ENCODE data around the gene FADS6.
"Not testable (repeated sequence)": the region's sequence is repeated elsewhere in the genome, so short reads cannot be mapped to it uniquely, and the experiment has no call there.

Gene FADS6

DNA sequence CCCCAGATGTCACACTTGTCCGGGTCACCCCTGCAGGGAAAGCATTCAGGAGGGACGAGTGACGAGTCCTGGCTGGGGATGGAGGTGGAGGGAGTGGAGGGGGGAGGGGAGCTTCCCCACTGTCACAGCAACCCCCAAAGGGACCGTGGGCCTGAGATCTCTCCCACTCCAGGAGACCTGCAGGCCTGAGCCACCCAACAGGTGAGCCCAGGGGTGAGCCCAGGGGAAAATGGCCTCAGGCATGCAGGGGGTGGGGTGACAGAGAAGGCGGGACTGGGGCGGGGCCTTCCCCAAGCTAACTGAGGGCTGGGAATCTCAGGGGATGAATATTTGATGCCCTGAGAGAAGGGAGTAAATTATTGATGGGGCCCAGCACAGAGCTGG is 27.2 kb upstream of the FADS6 start:
- no peak for DNase-seq

DNA sequence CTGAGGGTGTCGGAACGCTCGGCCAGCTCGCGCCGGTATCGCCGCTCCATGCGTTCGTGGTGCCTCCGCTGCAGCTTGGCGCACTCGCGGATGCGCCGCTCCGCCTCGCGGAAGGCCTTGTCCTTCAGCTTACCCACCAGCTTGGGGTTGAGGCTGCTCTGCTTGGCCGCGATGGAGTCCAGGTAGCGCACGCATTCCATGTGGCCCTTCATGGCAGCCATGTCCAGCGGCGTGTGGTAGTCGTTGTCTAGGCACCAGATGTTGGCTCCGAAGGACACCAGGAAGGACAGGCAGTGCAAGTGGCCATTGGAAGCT is 26.8 kb upstream of the FADS6 start:
- DNase-seq, result no peak

DNA sequence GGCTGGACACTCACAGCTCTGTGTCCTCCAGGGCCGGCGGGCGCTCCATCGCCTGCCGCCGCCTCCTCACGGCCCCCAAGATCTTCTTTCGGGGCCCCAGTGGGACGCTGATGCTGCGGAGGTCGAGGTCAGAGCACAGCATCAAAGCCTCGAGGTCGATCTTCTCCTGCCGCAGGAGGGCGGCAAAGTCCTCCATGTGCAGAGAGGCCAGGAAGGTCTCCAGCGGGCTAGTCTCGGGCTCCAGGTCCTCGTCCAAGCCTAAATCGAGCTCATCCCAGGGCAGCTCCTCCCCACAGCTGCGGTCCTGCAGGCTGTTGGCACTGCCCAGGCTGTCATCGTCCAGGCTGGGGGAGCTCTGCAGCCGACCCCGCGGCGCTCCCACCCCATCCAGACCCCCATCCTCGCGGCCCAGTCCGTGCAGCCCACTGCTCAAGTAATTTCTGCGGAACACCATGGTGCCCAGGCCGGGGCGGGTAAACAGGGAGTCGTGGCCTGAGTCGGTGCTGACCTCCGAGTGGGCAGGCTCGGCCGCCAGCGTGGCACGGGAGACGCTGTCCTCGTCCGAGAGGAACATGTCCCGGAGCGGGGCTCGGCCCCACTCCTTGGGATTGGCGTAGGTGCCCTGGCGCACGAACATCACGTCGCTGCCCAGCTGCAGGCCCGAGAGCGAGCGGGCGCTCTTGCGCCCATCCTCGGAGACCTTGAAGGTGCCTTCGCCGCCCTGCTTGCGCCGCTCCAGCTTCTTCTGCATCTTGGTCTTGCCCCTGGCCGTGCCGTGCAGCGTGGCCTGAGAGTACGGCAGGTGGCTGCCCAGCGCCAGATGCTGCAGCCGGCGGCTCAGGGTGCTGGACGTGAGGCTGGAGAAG is 26.2 kb upstream of the FADS6 start:
- DNase-seq, result no peak

- DNase-seq, result no peak
Measured at GRCh38 chr17:74918906-74919305, 25.5 kb upstream of the FADS6 start.

DNA sequence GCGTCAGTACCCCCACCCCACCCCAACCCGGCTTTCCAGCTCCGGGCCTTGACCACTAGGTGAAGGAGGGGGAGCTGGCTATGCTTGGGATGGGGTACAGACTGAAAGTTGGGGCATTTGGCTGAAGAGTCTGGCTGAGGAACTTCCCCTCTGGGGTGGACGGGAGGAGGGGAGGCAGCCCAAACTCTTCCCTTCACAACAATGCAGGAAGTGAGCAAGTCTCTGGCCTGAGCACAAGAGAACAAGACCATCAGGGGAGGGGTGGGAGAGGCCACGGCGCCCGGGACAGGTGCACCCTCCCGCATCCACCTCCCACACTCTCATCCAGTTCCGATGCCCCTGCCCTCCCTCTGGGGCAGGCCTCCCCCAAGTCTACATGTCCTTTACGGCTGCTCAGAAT is 24.0 kb upstream of the FADS6 start:
- no peak for DNase-seq

GRCh38 chr17:74916851-74917199 is 23.4 kb upstream of the FADS6 start:
- no peak for DNase-seq

DNA sequence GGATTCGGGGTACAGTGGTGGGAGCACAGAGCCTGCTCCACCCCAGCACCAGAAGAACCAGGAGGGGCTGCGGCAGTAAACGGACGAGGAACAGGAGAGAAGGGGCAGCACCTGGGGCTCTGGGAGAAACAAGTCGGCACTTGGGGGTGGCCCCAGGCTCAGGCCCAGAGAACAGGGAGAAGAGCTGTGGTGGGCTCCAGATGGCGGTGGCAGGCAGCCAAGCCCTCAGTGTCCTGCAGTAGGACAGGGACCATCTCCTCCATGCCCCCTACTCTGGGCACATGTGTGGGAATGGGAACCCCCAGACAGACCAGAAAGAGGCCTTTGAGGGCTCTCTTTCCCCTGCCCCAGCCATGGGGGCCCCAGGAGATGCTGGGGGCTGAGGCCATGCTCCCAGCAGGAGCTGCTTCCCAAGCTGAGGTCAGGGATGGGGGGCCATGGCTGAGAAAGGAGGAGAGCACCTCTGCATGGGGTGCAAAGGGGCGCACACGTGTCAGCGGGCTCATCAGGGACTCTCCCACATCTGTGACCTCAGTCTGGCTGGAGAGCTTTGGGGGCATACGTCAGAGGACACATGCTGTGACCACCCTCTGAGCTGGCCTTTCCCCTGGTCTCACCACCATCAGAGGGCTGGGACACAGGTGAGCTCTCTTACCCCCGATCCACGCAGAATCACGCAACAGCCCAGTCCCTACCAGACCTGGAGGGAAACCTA is 22.9 kb upstream of the FADS6 start:
- no peak for DNase-seq

GRCh38 chr17:74911423-74911822 is 18.0 kb upstream of the FADS6 start:
- not testable (repeated sequence) for DNase-seq

DNA sequence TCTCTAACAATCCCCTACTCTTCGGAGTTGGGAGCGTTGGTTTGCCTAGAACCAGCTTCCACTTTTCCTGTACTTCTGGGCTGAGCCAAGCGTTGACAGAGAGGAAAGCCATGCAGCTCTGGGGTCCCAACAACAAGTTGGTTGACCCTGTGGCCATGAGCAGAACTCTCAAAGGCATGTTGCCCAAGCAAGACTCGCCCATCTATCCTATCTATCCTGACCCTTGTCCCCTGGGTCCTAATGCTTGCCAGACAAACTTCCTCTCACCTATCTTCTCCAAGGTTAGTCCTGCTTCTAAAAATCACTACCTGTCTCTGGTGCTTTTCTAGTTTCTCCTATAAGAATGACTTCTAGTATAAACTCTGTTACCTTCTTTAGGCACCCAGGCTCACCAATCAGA is 15.7 kb upstream of the FADS6 start:
- not testable (repeated sequence) for DNase-seq

GRCh38 chr17:74907012-74907411 is 13.6 kb upstream of the FADS6 start:
- no peak for DNase-seq

- not testable (repeated sequence) for DNase-seq
Measured at GRCh38 chr17:74906214-74906793, 12.9 kb upstream of the FADS6 start.

DNA sequence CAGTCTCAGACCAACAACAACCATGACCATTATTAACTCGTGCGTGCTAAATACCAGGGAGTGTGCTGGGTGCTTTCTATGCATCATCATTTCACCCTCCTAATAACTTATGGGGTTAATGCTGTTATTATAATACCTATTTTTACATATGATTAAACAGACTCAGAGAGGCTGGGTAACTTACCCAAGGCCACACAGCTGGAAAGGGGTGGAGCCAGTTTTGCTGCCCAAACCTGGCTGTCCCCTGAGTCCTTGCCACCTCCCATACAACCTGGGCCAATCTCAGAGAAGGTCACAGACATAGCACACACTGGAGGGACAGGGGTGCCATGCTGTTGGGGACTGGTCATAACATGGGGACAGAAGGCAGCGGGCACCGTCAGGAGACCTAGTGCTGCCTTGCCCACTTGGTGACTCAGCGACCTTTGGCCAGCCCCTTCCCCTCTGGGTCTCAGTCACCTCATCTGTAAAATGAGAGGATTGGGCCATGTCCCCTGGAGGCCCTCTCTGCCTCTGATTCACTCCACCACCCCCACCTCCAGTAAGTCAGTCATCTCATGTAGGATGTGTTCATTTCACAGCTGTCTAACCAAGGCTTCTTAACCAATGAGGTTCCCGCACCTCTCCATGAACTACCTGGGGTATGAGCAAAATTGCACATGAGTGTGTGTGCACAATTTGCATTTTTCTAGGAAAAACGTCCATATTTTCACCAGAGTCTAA is 11.4 kb upstream of the FADS6 start:
- DNase-seq, result no peak

- no peak for DNase-seq
Measured at GRCh38 chr17:74903671-74904070, 10.2 kb upstream of the FADS6 start.

- no peak for DNase-seq
Measured at GRCh38 chr17:74903034-74903433, 9.6 kb upstream of the FADS6 start.

- DNase-seq, result no peak
Measured at GRCh38 chr17:74901353-74902135, 8.1 kb upstream of the FADS6 start.

GRCh38 chr17:74900208-74900607 is 6.8 kb upstream of the FADS6 start:
- DNase-seq, result no peak

DNA sequence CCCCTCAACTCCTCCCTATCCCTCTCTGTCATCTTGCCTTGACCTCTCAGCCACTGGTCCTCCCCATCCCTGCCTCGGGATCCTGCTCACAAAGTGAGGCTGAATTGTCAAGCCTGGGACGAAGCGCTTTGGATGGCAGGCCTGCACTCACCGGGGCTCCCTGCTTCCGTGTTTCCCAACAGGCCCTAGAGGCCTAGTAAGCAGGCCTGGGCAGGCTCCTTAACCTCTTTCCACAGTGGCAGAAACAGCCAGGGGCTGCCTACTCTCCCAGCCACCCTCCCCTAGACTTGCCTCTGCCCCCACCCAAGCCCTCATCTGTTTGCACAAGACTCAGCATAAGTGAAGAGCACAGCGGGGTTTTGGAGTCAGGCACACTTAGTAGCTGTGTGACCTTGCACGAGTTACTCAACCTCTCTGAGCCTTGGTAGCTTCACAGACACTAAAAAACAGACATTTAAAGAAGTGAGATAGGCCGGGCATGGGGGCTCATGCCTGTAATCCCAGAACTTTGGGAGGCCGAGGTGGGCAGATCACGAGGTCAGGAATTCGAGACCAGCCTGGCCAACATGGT is 5.0 kb upstream of the FADS6 start:
- DNase-seq, result no peak

GRCh38 chr17:74893936-74894671 is 671 bp upstream of the FADS6 start:
- no peak for DNase-seq

- DNase-seq, result no peak
Measured at GRCh38 chr17:74892013-74892841, 1.2 kb downstream of the FADS6 start.

DNA sequence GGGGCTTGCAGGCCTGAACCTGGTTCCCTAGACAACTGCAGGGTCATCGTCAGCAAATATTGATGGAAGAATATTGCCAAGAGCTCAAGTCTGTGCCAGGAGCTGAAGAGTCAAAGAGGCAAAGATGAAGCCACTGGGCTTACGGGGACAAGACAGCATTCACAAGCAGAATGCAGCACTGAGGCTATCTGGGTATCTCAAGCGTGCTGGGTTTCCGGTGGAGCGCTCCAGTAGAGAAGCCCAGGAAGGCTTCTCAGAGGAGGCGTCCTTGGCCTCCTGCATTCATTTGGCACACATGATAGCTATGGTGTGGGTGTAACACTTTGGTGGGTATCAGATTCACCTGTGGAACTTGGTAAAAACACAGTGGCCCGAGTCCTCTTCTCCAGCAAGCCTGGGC is 2.9 kb downstream of the FADS6 start:
- no peak for DNase-seq

- DNase-seq, result no peak
Measured at GRCh38 chr17:74888469-74888868, 5.0 kb downstream of the FADS6 start.

Data from activated T-cell treated with anti-CD3 and anti-CD28 coated beads for 4 hours (primary cell).